ENCODE measurements around the gene SDK1. TPM values are rescaled to one million over a fixed set of nuclear protein-coding genes. Genes with fewer than 3 reads are reported as not detected.

Gene SDK1
- total RNA-seq, 1 experiment from 2014 or later = 7.1 TPM

GRCh38 chr7:3367261-3367660 is 66.2 kb downstream of the SDK1 start:
- ChIA-PET POLR2A (no interaction called here), CTCF (no interaction called here)
- no peaks in the 10 kb centered on the region for H3K27me3 ChIP-seq (replicated peaks; ENCODE audit: control insufficient read depth, insufficient read depth, low read length)
- H3K36me3 Mint-ChIP-seq (ENCODE audit: insufficient read depth, unreplicated experiment) = no peaks in the 10 kb centered on the region
- H3K4me3 Mint-ChIP-seq (ENCODE audit: unreplicated experiment) = no peak overlapping the region
- H3K4me3 ChIP-seq (ENCODE audit: low read depth, low read length) = no peak overlapping the region
- TF ChIP-seq, protein P1, sequence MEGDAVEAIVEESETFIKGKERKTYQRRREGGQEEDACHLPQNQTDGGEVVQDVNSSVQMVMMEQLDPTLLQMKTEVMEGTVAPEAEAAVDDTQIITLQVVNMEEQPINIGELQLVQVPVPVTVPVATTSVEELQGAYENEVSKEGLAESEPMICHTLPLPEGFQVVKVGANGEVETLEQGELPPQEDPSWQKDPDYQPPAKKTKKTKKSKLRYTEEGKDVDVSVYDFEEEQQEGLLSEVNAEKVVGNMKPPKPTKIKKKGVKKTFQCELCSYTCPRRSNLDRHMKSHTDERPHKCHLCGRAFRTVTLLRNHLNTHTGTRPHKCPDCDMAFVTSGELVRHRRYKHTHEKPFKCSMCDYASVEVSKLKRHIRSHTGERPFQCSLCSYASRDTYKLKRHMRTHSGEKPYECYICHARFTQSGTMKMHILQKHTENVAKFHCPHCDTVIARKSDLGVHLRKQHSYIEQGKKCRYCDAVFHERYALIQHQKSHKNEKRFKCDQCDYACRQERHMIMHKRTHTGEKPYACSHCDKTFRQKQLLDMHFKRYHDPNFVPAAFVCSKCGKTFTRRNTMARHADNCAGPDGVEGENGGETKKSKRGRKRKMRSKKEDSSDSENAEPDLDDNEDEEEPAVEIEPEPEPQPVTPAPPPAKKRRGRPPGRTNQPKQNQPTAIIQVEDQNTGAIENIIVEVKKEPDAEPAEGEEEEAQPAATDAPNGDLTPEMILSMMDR (IDR thresholded peaks at IDR 0.05; ENCODE audit: insufficient read depth in 1 of 2, low read depth in 1 of 2, low read length in 1 of 2, severe bottlenecking in 1 of 2, unreplicated experiment in 1 of 2) = no peak
- H3K27me3 Mint-ChIP-seq (ENCODE audit: insufficient read depth, unreplicated experiment) = peaks cover 5% of the 10 kb centered on the region
- no peaks in the 10 kb centered on the region for H3K4me1 ChIP-seq
- H3K4me1 Mint-ChIP-seq (ENCODE audit: low read depth, unreplicated experiment) = no peaks in the 10 kb centered on the region
- H3K9me3 Mint-ChIP-seq (ENCODE audit: unreplicated experiment) = no peaks in the 10 kb centered on the region
- 0 out of 2 replicates have a peak, but pooled peaks cover 5% of the 10 kb centered on the region for H3K9me3 ChIP-seq
- intact Hi-C loops (cut with micrococcal nuclease; ENCODE audit: unreplicated experiment) = no loop called here
- BruUV-seq (replicated peaks) = no TSS peak
- no peak overlapping the region for H3K27ac Mint-ChIP-seq (ENCODE audit: unreplicated experiment)
- DNase-seq = no peak
- H3K36me3 ChIP-seq (ENCODE audit: control insufficient read depth, insufficient read depth, low read length) = no peaks in the 10 kb centered on the region

GRCh38 chr7:3370068-3370830 is 69.2 kb downstream of the SDK1 start:
- no TSS peak for BruUV-seq (replicated peaks)
- Mint-ChIP-seq H3K4me3 (ENCODE audit: unreplicated experiment) (no peak overlapping the region), H3K27me3 (ENCODE audit: insufficient read depth, unreplicated experiment) (peaks cover 5% of the 10 kb centered on the region), H3K4me1 (ENCODE audit: low read depth, unreplicated experiment) (no peaks in the 10 kb centered on the region), H3K27ac (ENCODE audit: unreplicated experiment) (no peak overlapping the region), H3K9me3 (ENCODE audit: unreplicated experiment) (no peaks in the 10 kb centered on the region), H3K36me3 (ENCODE audit: insufficient read depth, unreplicated experiment) (no peaks in the 10 kb centered on the region)
- no peaks in the 10 kb centered on the region for H3K9me3 ChIP-seq
- TF ChIP-seq, protein P1 (IDR thresholded peaks at IDR 0.05; ENCODE audit: insufficient read depth in 1 of 2, low read depth in 1 of 2, low read length in 1 of 2, severe bottlenecking in 1 of 2, unreplicated experiment in 1 of 2) = no peak
- ChIA-PET CTCF (no interaction called here), POLR2A (no interaction called here)
- no peaks in the 10 kb centered on the region for H3K36me3 ChIP-seq (ENCODE audit: control insufficient read depth, insufficient read depth, low read length)
- no peak overlapping the region for H3K4me3 ChIP-seq (ENCODE audit: low read depth, low read length)
- H3K4me1 ChIP-seq = no peaks in the 10 kb centered on the region
- intact Hi-C loops (cut with micrococcal nuclease; ENCODE audit: unreplicated experiment) = no loop called here
- no peaks in the 10 kb centered on the region for H3K27me3 ChIP-seq (replicated peaks; ENCODE audit: control insufficient read depth, insufficient read depth, low read length)
- DNase-seq = no peak

DNA sequence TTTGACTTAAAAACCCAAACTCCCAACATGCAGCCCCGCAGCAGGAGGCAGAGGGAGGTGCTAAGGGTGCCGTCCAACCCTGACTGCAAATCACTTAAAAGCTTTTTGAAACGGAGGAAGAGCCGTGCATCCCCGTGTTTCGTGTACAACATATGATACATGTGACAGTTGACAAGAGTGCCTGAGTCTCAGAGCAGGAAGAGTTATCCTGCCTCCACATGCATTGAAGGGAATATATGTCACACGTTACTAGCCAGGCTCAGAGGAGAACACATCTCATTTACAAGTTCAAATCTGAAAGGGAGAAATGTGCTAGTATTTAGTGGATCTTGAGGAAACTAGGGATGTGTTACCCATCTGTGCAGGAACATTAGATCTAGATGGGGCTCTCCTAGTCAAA is 69.9 kb downstream of the SDK1 start:
- Mint-ChIP-seq H3K4me1 (ENCODE audit: low read depth, unreplicated experiment) (no peaks in the 10 kb centered on the region), H3K36me3 (ENCODE audit: insufficient read depth, unreplicated experiment) (no peaks in the 10 kb centered on the region), H3K4me3 (ENCODE audit: unreplicated experiment) (no peak overlapping the region), H3K9me3 (ENCODE audit: unreplicated experiment) (no peaks in the 10 kb centered on the region), H3K27ac (ENCODE audit: unreplicated experiment) (no peak overlapping the region), H3K27me3 (ENCODE audit: insufficient read depth, unreplicated experiment) (peaks cover 5% of the 10 kb centered on the region)
- intact Hi-C loops (cut with micrococcal nuclease; ENCODE audit: unreplicated experiment) = no loop called here
- TF ChIP-seq, protein P1 (IDR thresholded peaks at IDR 0.05; ENCODE audit: insufficient read depth in 1 of 2, low read depth in 1 of 2, low read length in 1 of 2, severe bottlenecking in 1 of 2, unreplicated experiment in 1 of 2) = no peak
- H3K27me3 ChIP-seq (replicated peaks; ENCODE audit: control insufficient read depth, insufficient read depth, low read length) = no peaks in the 10 kb centered on the region
- no peak overlapping the region for H3K4me3 ChIP-seq (ENCODE audit: low read depth, low read length)
- ChIA-PET POLR2A (no interaction called here), CTCF (no interaction called here)
- no TSS peak for BruUV-seq (replicated peaks)
- H3K9me3 ChIP-seq = no peaks in the 10 kb centered on the region
- DNase-seq = no peak
- H3K4me1 ChIP-seq = no peaks in the 10 kb centered on the region
- no peaks in the 10 kb centered on the region for H3K36me3 ChIP-seq (ENCODE audit: control insufficient read depth, insufficient read depth, low read length)

All from Caco-2 (cell line).